H9 (cell line): ENCODE data around the gene PARL. TPM values are rescaled to one million over a fixed set of nuclear protein-coding genes. Genes with fewer than 3 reads are reported as not detected.

ENCODE experiments used
- DNase-seq: peaks from one replicate; pipeline ENCODE4 v3.0.0-alpha.2; 2017
- H2AFZ ChIP-seq: one replicate; pipeline ENCODE4 v1.6.1; 2013; ENCODE audit warnings: mild to moderate bottlenecking, low read length, control low read depth, moderate library complexity
- H2AK5ac ChIP-seq: 2 replicates; pipeline ENCODE4 v1.6.1; 2013; ENCODE audit warnings: low read length, control low read depth, mixed read lengths; ENCODE audit not compliant: insufficient read length
- H2BK120ac ChIP-seq: one replicate; pipeline ENCODE4 v1.6.1; 2013; ENCODE audit warnings: low read depth, mild to moderate bottlenecking, low read length, control low read depth, inconsistent platforms; ENCODE audit not compliant: poor library complexity, severe bottlenecking
- H2BK12ac ChIP-seq: 2 replicates; pipeline ENCODE4 v1.6.1; 2013; ENCODE audit warnings: low read length, control low read depth, mixed read lengths, low read depth; ENCODE audit not compliant: insufficient read length
- H2BK15ac ChIP-seq: 2 replicates; pipeline ENCODE4 v1.6.1; 2013; ENCODE audit warnings: low read depth, low read length, control low read depth
- H2BK20ac ChIP-seq: one replicate; pipeline ENCODE4 v1.6.1; 2013; ENCODE audit warnings: low read depth, mild to moderate bottlenecking, low read length, control low read depth, inconsistent platforms; ENCODE audit not compliant: poor library complexity, severe bottlenecking
- H2BK5ac ChIP-seq: 2 replicates; pipeline ENCODE4 v1.6.1; 2013; ENCODE audit warnings: low read length, control low read depth, mixed read lengths; ENCODE audit not compliant: insufficient read length
- H3K14ac ChIP-seq: 2 replicates; pipeline ENCODE4 v1.6.1; 2013; ENCODE audit warnings: low read length, control low read depth; ENCODE audit not compliant: insufficient read depth
- H3K18ac ChIP-seq: 2 replicates; pipeline ENCODE4 v1.6.1; 2013; ENCODE audit warnings: low read depth, mild to moderate bottlenecking, mixed read lengths, low read length, control low read depth; ENCODE audit not compliant: insufficient read length
- H3K23ac ChIP-seq: 2 replicates; pipeline ENCODE4 v1.6.1; 2013; ENCODE audit warnings: low read length, control low read depth, mixed read lengths, low read depth; ENCODE audit not compliant: insufficient read length
- H3K23me2 ChIP-seq: 2 replicates; pipeline ENCODE4 v1.6.1; 2013; ENCODE audit warnings: low read depth, mild to moderate bottlenecking, mixed read lengths, low read length, control low read depth; ENCODE audit not compliant: insufficient read length, poor library complexity, severe bottlenecking
- H3K27ac ChIP-seq: 2 replicates; pipeline ENCODE4 v1.5.1; 2013; ENCODE audit warnings: low read length, control low read depth, mixed read lengths, low read depth; ENCODE audit not compliant: insufficient read length
- H3K27me3 ChIP-seq: 2 replicates; pipeline ENCODE4 v1.6.1; 2013; ENCODE audit warnings: low read length, control low read depth, inconsistent platforms; ENCODE audit not compliant: insufficient read depth
- H3K4ac ChIP-seq: 2 replicates; pipeline ENCODE4 v1.6.1; 2013; ENCODE audit warnings: low read depth, mild to moderate bottlenecking, control low read depth, inconsistent platforms, low read length, moderate library complexity
- H3K4me1 ChIP-seq: 2 replicates; pipeline ENCODE4 v1.6.1; 2013; ENCODE audit warnings: low read length, control low read depth, inconsistent platforms; ENCODE audit not compliant: insufficient read depth
- H3K4me2 ChIP-seq: 2 replicates; pipeline ENCODE4 v1.6.1; 2013; ENCODE audit warnings: low read length, control low read depth, mixed read lengths; ENCODE audit not compliant: insufficient read length, insufficient read depth
- H3K56ac ChIP-seq: 2 replicates; pipeline ENCODE4 v1.6.1; 2013; ENCODE audit warnings: low read depth, mild to moderate bottlenecking, mixed read lengths, low read length, control low read depth; ENCODE audit not compliant: insufficient read length
- H3K79me1 ChIP-seq: 2 replicates; pipeline ENCODE4 v1.6.1; 2013; ENCODE audit warnings: low read depth, mild to moderate bottlenecking, moderate library complexity, low read length, control low read depth, inconsistent platforms; ENCODE audit not compliant: insufficient read depth, poor library complexity, severe bottlenecking
- H3K79me2 ChIP-seq: 2 replicates; pipeline ENCODE4 v1.6.1; 2013; ENCODE audit warnings: low read length, control low read depth, inconsistent platforms; ENCODE audit not compliant: insufficient read depth
- H3K9ac ChIP-seq: 2 replicates; pipeline ENCODE4 v1.6.1; 2013; ENCODE audit warnings: low read length, control low read depth, mixed read lengths; ENCODE audit not compliant: insufficient read length; ENCODE audit errors: extremely low read depth
- H3K9me3 ChIP-seq: one replicate; pipeline ENCODE4 v1.6.1; 2013; ENCODE audit warnings: low read depth, low read length, inconsistent platforms; ENCODE audit not compliant: control insufficient read depth
- H3T11ph ChIP-seq: one replicate; pipeline ENCODE4 v1.6.1; 2013; ENCODE audit warnings: mild to moderate bottlenecking, low read length, control low read depth, inconsistent platforms
- H4K20me1 ChIP-seq: one replicate; pipeline ENCODE4 v1.6.1; 2013; ENCODE audit not compliant: control insufficient read depth, insufficient read length, insufficient read depth
- H4K5ac ChIP-seq: 2 replicates; pipeline ENCODE4 v1.6.1; 2013; ENCODE audit warnings: low read depth, mild to moderate bottlenecking, mixed read lengths, low read length, control low read depth; ENCODE audit not compliant: insufficient read length
- H4K8ac ChIP-seq: replicated peaks from 2 replicates; pipeline ENCODE4 v1.6.1; 2013; ENCODE audit warnings: low read length, control low read depth, mixed read lengths, low read depth; ENCODE audit not compliant: insufficient read length
- H4K91ac ChIP-seq: 2 replicates; pipeline ENCODE4 v1.6.1; 2013; ENCODE audit warnings: low read depth, mild to moderate bottlenecking, moderate library complexity, mixed read lengths, low read length, control low read depth; ENCODE audit not compliant: insufficient read length
- H3K27ac Mint-ChIP-seq, 3 experiments: 2 replicates in 2 of 3; 3 replicates in 1 of 3; pipeline ENCODE4 v1.8.0; 2020 to 2021; ENCODE audit warnings: mixed read lengths in 3 of 3, mild to moderate bottlenecking in 1 of 3, moderate library complexity in 1 of 3
- H3K27me3 Mint-ChIP-seq: 2 replicates; pipeline ENCODE4 v1.8.0; 2021; ENCODE audit warnings: low read depth, mild to moderate bottlenecking, moderate library complexity, mixed read lengths
- H3K36me3 Mint-ChIP-seq, 3 experiments: 2 replicates in 2 of 3; 3 replicates in 1 of 3; pipeline ENCODE4 v1.8.0; 2020 to 2021; ENCODE audit warnings: low read depth in 3 of 3, mixed read lengths in 3 of 3; ENCODE audit not compliant: insufficient read depth in 1 of 3
- H3K4me1 Mint-ChIP-seq, 2 experiments: 2 replicates each; pipeline ENCODE4 v1.8.0; 2020; ENCODE audit warnings: mixed read lengths in 2 of 2
- H3K4me3 Mint-ChIP-seq, 2 experiments: 2 replicates in 1 of 2; 3 replicates in 1 of 2; pipeline ENCODE4 v1.8.0; 2020 to 2021; ENCODE audit warnings: mild to moderate bottlenecking in 2 of 2, mixed read lengths in 2 of 2, moderate library complexity in 1 of 2
- H3K9me3 Mint-ChIP-seq, 2 experiments: 2 replicates in 1 of 2; 3 replicates in 1 of 2; pipeline ENCODE4 v1.8.0; 2020; ENCODE audit warnings: mild to moderate bottlenecking in 2 of 2, mixed read lengths in 2 of 2, moderate library complexity in 1 of 2
- WGBS: extraction: QIAGEN DNeasy Blood & Tissue Kit; methylation state at CpG from one replicate; pipeline ENCODE4 v1.1.7; 2013; ENCODE audit warnings: missing lambda C conversion rate, low lambda C conversion rate, mixed read lengths; ENCODE audit not compliant: insufficient read length; ENCODE audit errors: extremely low coverage; 5-methylcytosine and 5-hydroxymethylcytosine counted together
- total RNA-seq: library from RNA; stranded (reverse); gene quantifications from 2 replicates; pipeline ENCODE4 v1.2.1, GENCODE V29; 2021
- TF ChIP-seq, protein P1 (sequence below): fragments of 200-600 bp; sonication (generic); conservative IDR thresholded peaks from 3 replicates; pipeline ENCODE4 v1.8.0; 2021; ENCODE audit warnings: antibody characterized with exemption, mild to moderate bottlenecking

The PARL gene
- total RNA-seq, 1 experiment from 2014 or later, result 94.5 TPM

DNA sequence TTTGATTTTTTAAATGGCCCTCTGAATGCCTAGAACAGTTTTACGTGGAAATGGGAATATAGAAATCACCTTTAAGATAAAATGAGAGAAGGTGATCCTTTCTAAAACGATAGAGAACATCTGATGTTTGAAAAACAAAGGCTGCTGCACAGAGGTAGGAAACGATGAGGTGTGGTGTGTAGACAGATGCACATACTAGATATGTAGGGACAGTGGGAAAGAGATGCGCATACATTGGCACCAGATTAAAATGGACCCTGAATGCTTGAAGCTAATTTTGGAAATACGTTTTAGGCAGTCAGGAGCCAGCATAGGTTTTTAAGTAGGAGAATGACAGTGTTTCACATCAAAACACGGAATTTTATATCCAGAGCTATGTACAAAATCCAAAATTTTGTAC is 88.3 kb downstream of the PARL start:
- Mint-ChIP-seq H3K27ac (no peak overlapping the region), H3K27me3 (no peaks in the 10 kb centered on the region; the same call in 1 of the 2 replicates), H3K9me3 (no peaks in the 10 kb centered on the region), H3K4me3 (no peak overlapping the region), H3K4me1 (no peaks in the 10 kb centered on the region), H3K36me3 (peaks cover 27 to 78% (median 76%) of the 10 kb centered on the region in 3 experiments; a peak in 6 of 7 replicates)
- no CpG with 5 or more reads among the region's 6 CpGs for WGBS
- Histone ChIP-seq H2BK15ac (no peak overlapping the region), H3K56ac (no peak overlapping the region), H3K4ac (no peak overlapping the region), H3K27ac (no peak overlapping the region), H3K4me1 (no peaks in the 10 kb centered on the region), H2BK20ac (no peak overlapping the region), H4K20me1 (no peaks in the 10 kb centered on the region), H3K4me2 (no peak overlapping the region), H3K9ac (no peak overlapping the region), H4K5ac (no peak overlapping the region), H3K23ac (no peak overlapping the region), H4K8ac (no peak overlapping the region), H3K18ac (no peak overlapping the region), H3K27me3 (no peaks in the 10 kb centered on the region), H2AK5ac (no peak overlapping the region), H3K14ac (no peak overlapping the region), H3K79me2 (no peaks in the 10 kb centered on the region), H3K23me2 (no peaks in the 10 kb centered on the region), H3K9me3 (no peaks in the 10 kb centered on the region), H2BK12ac (no peak overlapping the region), H4K91ac (no peak overlapping the region), H2AFZ (no peak overlapping the region), H3T11ph (no peak overlapping the region), H3K79me1 (no peaks in the 10 kb centered on the region), H2BK120ac (no peak overlapping the region), H2BK5ac (no peak overlapping the region)
- TF ChIP-seq, protein P1, sequence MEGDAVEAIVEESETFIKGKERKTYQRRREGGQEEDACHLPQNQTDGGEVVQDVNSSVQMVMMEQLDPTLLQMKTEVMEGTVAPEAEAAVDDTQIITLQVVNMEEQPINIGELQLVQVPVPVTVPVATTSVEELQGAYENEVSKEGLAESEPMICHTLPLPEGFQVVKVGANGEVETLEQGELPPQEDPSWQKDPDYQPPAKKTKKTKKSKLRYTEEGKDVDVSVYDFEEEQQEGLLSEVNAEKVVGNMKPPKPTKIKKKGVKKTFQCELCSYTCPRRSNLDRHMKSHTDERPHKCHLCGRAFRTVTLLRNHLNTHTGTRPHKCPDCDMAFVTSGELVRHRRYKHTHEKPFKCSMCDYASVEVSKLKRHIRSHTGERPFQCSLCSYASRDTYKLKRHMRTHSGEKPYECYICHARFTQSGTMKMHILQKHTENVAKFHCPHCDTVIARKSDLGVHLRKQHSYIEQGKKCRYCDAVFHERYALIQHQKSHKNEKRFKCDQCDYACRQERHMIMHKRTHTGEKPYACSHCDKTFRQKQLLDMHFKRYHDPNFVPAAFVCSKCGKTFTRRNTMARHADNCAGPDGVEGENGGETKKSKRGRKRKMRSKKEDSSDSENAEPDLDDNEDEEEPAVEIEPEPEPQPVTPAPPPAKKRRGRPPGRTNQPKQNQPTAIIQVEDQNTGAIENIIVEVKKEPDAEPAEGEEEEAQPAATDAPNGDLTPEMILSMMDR, result no peak
- DNase-seq, result no peak
